ENCODE results near the gene BRPF1. TPM values are rescaled to one million over a fixed set of nuclear protein-coding genes. Genes with fewer than 3 reads are reported as not detected.

The BRPF1 gene
- total and polyA plus RNA-seq, 2 experiments from 2014 or later: 9.3 to 10.7 TPM

DNA sequence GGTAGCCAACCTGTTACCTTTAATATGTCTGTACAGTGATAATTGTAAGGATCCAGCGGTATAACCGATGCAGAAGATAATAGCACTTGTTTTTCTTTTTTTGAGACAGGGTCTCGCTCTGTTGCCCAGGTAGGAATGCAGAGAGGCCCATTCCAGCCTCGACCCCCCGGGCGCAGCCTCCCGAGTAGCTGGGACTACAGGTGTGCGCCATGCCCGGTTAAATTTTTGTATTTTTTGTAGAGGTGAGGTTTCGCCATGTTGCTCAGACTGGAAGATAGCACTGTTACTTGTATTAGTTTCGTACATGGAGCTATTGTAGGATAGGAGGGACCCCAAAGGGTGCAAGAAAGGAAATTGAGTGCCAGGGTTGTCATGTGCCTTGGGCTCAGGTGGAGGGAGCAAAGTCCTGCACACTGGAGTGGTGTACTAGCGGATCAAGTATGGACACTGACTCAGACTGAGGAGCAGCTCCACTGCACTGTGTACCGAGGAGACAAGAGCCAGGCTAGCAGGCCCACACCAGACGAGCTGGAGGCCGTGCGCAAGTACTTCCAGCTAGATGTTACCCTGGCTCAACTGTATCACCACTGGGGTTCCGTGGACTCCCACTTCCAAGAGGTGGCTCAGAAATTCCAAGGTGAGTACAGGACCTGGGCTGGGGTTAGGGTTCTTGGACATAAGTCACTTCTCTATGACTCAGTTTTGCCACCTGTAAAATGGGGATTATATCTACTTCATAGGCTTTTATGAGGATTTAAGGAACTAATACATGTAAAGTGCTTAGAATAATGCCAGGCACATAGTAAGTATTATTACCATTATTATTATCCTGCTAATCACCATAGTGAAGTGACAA is 19.2 kb downstream of the BRPF1 start:
- TF ChIP-seq EZH2phosphoT487 (IDR thresholded peaks at IDR 0.05; ENCODE audit: low read depth, severe bottlenecking, unreplicated experiment): no peak
- no peak for TF ChIP-seq EZH2 (IDR thresholded peaks at IDR 0.05; ENCODE audit: borderline replicate concordance)
- TF ChIP-seq, protein P1, sequence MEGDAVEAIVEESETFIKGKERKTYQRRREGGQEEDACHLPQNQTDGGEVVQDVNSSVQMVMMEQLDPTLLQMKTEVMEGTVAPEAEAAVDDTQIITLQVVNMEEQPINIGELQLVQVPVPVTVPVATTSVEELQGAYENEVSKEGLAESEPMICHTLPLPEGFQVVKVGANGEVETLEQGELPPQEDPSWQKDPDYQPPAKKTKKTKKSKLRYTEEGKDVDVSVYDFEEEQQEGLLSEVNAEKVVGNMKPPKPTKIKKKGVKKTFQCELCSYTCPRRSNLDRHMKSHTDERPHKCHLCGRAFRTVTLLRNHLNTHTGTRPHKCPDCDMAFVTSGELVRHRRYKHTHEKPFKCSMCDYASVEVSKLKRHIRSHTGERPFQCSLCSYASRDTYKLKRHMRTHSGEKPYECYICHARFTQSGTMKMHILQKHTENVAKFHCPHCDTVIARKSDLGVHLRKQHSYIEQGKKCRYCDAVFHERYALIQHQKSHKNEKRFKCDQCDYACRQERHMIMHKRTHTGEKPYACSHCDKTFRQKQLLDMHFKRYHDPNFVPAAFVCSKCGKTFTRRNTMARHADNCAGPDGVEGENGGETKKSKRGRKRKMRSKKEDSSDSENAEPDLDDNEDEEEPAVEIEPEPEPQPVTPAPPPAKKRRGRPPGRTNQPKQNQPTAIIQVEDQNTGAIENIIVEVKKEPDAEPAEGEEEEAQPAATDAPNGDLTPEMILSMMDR (IDR thresholded peaks at IDR 0.05; ENCODE audit: poor library complexity): no peak
- H3K9me3 ChIP-seq (ENCODE audit: low read depth): no peaks in the 10 kb centered on the region
- H3K79me2 ChIP-seq: peaks cover 24% of the 10 kb centered on the region
- DNase-seq (ENCODE audit: low spot score): peak; percentile 72
- no peaks in the 10 kb centered on the region for H3K36me3 ChIP-seq (replicated peaks; ENCODE audit: insufficient read depth, low read depth)
- 56% methylated on average over 17 of the region's 17 CpGs for WGBS (ENCODE audit: low lambda C conversion rate, missing lambda C conversion rate)
- H2AFZ ChIP-seq: peak overlapping the region; percentile 48
- no peaks in the 10 kb centered on the region for H4K20me1 ChIP-seq (ENCODE audit: insufficient read depth, poor library complexity, severe bottlenecking)
- no peaks in the 10 kb centered on the region for H3K9me2 ChIP-seq (replicated peaks; ENCODE audit: insufficient read depth)
- peak overlapping the region; percentile 87 for H3K27ac ChIP-seq
- peak overlapping the region; percentile 42 for H3K4me3 ChIP-seq
- no peaks in the 10 kb centered on the region for H3K27me3 ChIP-seq
- H3K4me2 ChIP-seq: peak overlapping the region; percentile 91
- peaks cover 8% of the 10 kb centered on the region for H3K4me1 ChIP-seq (ENCODE audit: insufficient read depth)

DNA sequence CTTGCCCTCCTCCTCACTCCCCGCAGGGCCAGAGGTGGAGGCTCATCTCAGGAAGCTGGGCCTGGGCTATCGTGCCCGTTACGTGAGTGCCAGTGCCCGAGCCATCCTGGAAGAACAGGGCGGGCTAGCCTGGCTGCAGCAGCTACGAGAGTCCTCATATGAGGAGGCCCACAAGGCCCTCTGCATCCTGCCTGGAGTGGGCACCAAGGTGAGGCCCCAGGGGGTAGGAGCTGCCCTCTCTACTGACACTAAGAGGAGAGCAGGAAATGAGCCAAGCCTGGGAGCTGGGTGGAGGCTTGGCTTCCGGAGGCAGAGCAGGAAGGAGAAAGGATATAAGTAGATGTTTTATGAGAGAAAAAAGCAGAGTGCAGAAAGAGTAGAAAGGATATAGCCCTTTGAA is 23.1 kb downstream of the BRPF1 start:
- Histone ChIP-seq H2AFZ (no peak overlapping the region), H3K79me2 (peaks cover 24% of the 10 kb centered on the region), H3K9me3 (ENCODE audit: low read depth) (no peaks in the 10 kb centered on the region), H3K4me1 (ENCODE audit: insufficient read depth) (no peaks in the 10 kb centered on the region), H3K36me3 (replicated peaks; ENCODE audit: insufficient read depth, low read depth) (no peaks in the 10 kb centered on the region), H3K27me3 (no peaks in the 10 kb centered on the region), H3K27ac (no peak overlapping the region), H4K20me1 (ENCODE audit: insufficient read depth, poor library complexity, severe bottlenecking) (no peaks in the 10 kb centered on the region), H3K4me3 (no peak overlapping the region), H3K4me2 (no peak overlapping the region), H3K9me2 (replicated peaks; ENCODE audit: insufficient read depth) (no peaks in the 10 kb centered on the region)
- no peak for DNase-seq (ENCODE audit: low spot score)
- 87% methylated on average over 8 of the region's 8 CpGs for WGBS (ENCODE audit: low lambda C conversion rate, missing lambda C conversion rate)
- TF ChIP-seq, protein P1 (IDR thresholded peaks at IDR 0.05; ENCODE audit: poor library complexity): no peak
- TF ChIP-seq EZH2phosphoT487 (IDR thresholded peaks at IDR 0.05; ENCODE audit: low read depth, severe bottlenecking, unreplicated experiment) (no peak), EZH2 (IDR thresholded peaks at IDR 0.05; ENCODE audit: borderline replicate concordance) (no peak)

DNA sequence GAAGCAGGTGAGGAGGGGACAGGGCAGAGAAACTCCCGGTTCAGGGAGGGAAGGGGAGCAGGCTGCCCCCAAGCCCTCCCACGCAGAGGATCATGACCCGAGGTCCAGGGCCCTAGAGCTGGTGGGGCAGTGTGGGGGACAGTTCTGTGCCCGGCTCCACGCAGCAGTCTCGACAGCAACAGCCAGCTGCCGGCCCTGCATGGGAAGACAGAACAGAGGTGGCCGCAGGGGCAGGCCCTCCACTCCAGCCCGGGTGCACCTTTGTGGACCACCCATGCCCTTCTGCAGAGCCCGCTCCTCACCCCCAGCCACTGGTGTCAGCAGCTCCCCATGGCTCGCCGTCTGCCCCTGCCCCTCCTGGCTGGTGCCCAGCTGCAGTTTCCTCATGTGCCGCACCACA is 25.9 kb downstream of the BRPF1 start:
- TF ChIP-seq EZH2 (IDR thresholded peaks at IDR 0.05; ENCODE audit: borderline replicate concordance) (no peak), EZH2phosphoT487 (IDR thresholded peaks at IDR 0.05; ENCODE audit: low read depth, severe bottlenecking, unreplicated experiment) (no peak)
- TF ChIP-seq, protein P1 (IDR thresholded peaks at IDR 0.05; ENCODE audit: poor library complexity): no peak
- peaks cover 2% of the 10 kb centered on the region for H3K79me2 ChIP-seq
- DNase-seq (ENCODE audit: low spot score): no peak
- no peaks in the 10 kb centered on the region for H3K9me3 ChIP-seq (ENCODE audit: low read depth)
- H2AFZ ChIP-seq: no peak overlapping the region
- H3K4me3 ChIP-seq: no peak overlapping the region
- H3K9me2 ChIP-seq (replicated peaks; ENCODE audit: insufficient read depth): no peaks in the 10 kb centered on the region
- H4K20me1 ChIP-seq (ENCODE audit: insufficient read depth, poor library complexity, severe bottlenecking): no peaks in the 10 kb centered on the region
- no peak overlapping the region for H3K4me2 ChIP-seq
- H3K27ac ChIP-seq: no peak overlapping the region
- WGBS (ENCODE audit: low lambda C conversion rate, missing lambda C conversion rate): 98% methylated on average over 12 of the region's 13 CpGs
- H3K36me3 ChIP-seq (replicated peaks; ENCODE audit: insufficient read depth, low read depth): no peaks in the 10 kb centered on the region
- H3K27me3 ChIP-seq: no peaks in the 10 kb centered on the region
- no peaks in the 10 kb centered on the region for H3K4me1 ChIP-seq (ENCODE audit: insufficient read depth)

All from hepatocyte (in vitro differentiated cells).